Peyer's patch (tissue), 4 donors: ENCODE measurements around the gene DNMT1.

Experiments used
- POLR2A ChIP-seq, 2 donors: fragments of 450-650 bp; IDR thresholded peaks; one replicate each; pipeline ENCODE4 v1.5.1; 2017; ENCODE audit warnings: antibody characterized with exemption in 2 of 2, mild to moderate bottlenecking in 2 of 2, moderate library complexity in 2 of 2
- TF ChIP-seq, protein P1 (sequence below), 6 experiments: fragments of 450-650 bp in 4 of 6; fragments of 200-600 bp in 2 of 6; sonication (generic) in 1 of 6; IDR thresholded peaks; one replicate each; pipeline ENCODE4 v1.5.1; 2017 to 2019; ENCODE audit warnings: antibody characterized with exemption in 6 of 6, mild to moderate bottlenecking in 3 of 6, moderate library complexity in 1 of 6

GRCh38 chr19:10107817-10108367 is 86.9 kb downstream of the DNMT1 start:
- TF ChIP-seq, protein P1, sequence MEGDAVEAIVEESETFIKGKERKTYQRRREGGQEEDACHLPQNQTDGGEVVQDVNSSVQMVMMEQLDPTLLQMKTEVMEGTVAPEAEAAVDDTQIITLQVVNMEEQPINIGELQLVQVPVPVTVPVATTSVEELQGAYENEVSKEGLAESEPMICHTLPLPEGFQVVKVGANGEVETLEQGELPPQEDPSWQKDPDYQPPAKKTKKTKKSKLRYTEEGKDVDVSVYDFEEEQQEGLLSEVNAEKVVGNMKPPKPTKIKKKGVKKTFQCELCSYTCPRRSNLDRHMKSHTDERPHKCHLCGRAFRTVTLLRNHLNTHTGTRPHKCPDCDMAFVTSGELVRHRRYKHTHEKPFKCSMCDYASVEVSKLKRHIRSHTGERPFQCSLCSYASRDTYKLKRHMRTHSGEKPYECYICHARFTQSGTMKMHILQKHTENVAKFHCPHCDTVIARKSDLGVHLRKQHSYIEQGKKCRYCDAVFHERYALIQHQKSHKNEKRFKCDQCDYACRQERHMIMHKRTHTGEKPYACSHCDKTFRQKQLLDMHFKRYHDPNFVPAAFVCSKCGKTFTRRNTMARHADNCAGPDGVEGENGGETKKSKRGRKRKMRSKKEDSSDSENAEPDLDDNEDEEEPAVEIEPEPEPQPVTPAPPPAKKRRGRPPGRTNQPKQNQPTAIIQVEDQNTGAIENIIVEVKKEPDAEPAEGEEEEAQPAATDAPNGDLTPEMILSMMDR (IDR thresholded peaks at IDR 0.05): no peak
- no peak for TF ChIP-seq POLR2A (IDR thresholded peaks at IDR 0.05)
